Thymus (tissue), 11 donors: ENCODE results near the gene SAXO1. TPM values are rescaled to one million over a fixed set of nuclear protein-coding genes. Genes with fewer than 3 reads are reported as not detected.

ENCODE experiments used
- DNase-seq, 9 donors: peaks; one replicate each; pipeline ENCODE4 v3.0.0-alpha.2; 2013; ENCODE audit warnings: low spot score in 9 of 9, low read depth in 6 of 9, missing footprints in 1 of 9
- H3K27ac ChIP-seq, 2 donors: one replicate each; pipeline ENCODE4 v1.5.1; 2013; ENCODE audit warnings: control low read depth in 1 of 2, low read depth in 1 of 2, low read length in 1 of 2, mild to moderate bottlenecking in 1 of 2, moderate library complexity in 1 of 2
- H3K27me3 ChIP-seq, 2 donors: one replicate each; pipeline ENCODE4 v1.5.1; 2013; ENCODE audit warnings: low read length in 1 of 2; ENCODE audit not compliant: control insufficient read depth in 2 of 2, insufficient read depth in 1 of 2
- H3K36me3 ChIP-seq, 2 donors: one replicate each; pipeline ENCODE4 v1.5.1; 2013; ENCODE audit warnings: low read length in 1 of 2, mild to moderate bottlenecking in 1 of 2, moderate library complexity in 1 of 2; ENCODE audit not compliant: control insufficient read depth in 2 of 2, insufficient read depth in 2 of 2
- H3K4me1 ChIP-seq, 2 donors: one replicate each; pipeline ENCODE4 v1.5.1; 2013; ENCODE audit warnings: low read length in 2 of 2; ENCODE audit not compliant: control insufficient read depth in 2 of 2, insufficient read depth in 2 of 2
- H3K4me3 ChIP-seq, 2 donors: one replicate each; pipeline ENCODE4 v1.5.1; 2013; ENCODE audit warnings: low read length in 2 of 2, control low read depth in 1 of 2, mild to moderate bottlenecking in 1 of 2
- H3K9me3 ChIP-seq, 2 donors: one replicate each; pipeline ENCODE4 v1.5.1; 2013; ENCODE audit warnings: low read length in 1 of 2, mild to moderate bottlenecking in 1 of 2; ENCODE audit not compliant: control insufficient read depth in 2 of 2, insufficient read depth in 1 of 2
- WGBS: extraction: QIAGEN DNeasy Blood & Tissue Kit; methylation state at CpG from one replicate; pipeline ENCODE4 v1.1.7; 2013; 5-methylcytosine and 5-hydroxymethylcytosine counted together
- polyA plus RNA-seq: library from polyadenylated mRNA; stranded (reverse); fragments of 200-250 nt; gene quantifications from one replicate; pipeline ENCODE4 v1.2.3, GENCODE V29; 2013
- total RNA-seq: library from RNA; stranded (reverse); fragments of 120-200 nt; gene quantifications from one replicate; pipeline ENCODE4 v1.2.4, GENCODE V29; 2013
- donor health status: healthy.

The SAXO1 gene
- total and polyA plus RNA-seq, 2 donors, result 0.02 to 0.09 TPM

DNA sequence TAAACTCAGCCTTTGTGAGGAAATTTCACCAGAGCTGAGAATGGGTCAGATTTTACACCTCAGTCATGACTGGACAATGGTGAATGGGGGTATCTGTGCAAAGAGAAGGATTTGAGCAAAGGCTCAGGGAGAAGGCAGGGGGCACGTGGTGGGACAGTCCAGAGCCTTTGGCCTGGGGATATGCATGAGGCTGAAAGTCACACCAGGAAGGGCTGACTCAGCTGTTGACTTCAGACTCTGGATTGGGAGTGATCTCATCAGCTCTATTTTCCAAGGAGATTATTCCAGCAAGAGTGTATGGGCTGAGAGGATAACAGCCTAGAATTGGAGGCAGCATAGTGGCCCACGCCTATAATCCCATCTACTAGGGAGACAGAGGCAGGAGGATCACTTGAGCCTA lies 53.6 kb downstream of the SAXO1 start:
- Histone ChIP-seq H3K27me3 (no peaks in the 10 kb centered on the region), H3K9me3 (no peaks in the 10 kb centered on the region), H3K27ac (no peak overlapping the region), H3K4me3 (no peak overlapping the region), H3K36me3 (no peaks in the 10 kb centered on the region), H3K4me1 (peaks cover 0 to 38% of the 10 kb centered on the region in 2 donors)
- WGBS, result 94% methylated on average over 2 of the region's 2 CpGs
- no peak for DNase-seq

GRCh38 chr9:18978188-18978587 lies 54.8 kb downstream of the SAXO1 start:
- no peaks in the 10 kb centered on the region for H3K27me3 ChIP-seq
- no peaks in the 10 kb centered on the region for H3K9me3 ChIP-seq
- H3K36me3 ChIP-seq, result no peaks in the 10 kb centered on the region
- no peak for DNase-seq
- H3K4me3 ChIP-seq, result no peak overlapping the region
- peaks cover 0 to 38% of the 10 kb centered on the region in 2 donors for H3K4me1 ChIP-seq
- H3K27ac ChIP-seq, result peak overlapping the region in 1 of 2 donors; percentile 54
- 99% methylated on average over 2 of the region's 2 CpGs for WGBS

GRCh38 chr9:18976709-18977531 lies 56.1 kb downstream of the SAXO1 start:
- Histone ChIP-seq H3K27me3 (no peaks in the 10 kb centered on the region), H3K36me3 (no peaks in the 10 kb centered on the region), H3K27ac (peak overlapping the region in 1 of 2 donors; percentile 81), H3K9me3 (no peaks in the 10 kb centered on the region), H3K4me3 (no peak overlapping the region), H3K4me1 (peaks cover 0 to 43% of the 10 kb centered on the region in 2 donors)
- 35% methylated on average over 12 of the region's 12 CpGs for WGBS
- peak in 3 of 9 donors; percentile 33 to 58 (median 40) for DNase-seq

DNA sequence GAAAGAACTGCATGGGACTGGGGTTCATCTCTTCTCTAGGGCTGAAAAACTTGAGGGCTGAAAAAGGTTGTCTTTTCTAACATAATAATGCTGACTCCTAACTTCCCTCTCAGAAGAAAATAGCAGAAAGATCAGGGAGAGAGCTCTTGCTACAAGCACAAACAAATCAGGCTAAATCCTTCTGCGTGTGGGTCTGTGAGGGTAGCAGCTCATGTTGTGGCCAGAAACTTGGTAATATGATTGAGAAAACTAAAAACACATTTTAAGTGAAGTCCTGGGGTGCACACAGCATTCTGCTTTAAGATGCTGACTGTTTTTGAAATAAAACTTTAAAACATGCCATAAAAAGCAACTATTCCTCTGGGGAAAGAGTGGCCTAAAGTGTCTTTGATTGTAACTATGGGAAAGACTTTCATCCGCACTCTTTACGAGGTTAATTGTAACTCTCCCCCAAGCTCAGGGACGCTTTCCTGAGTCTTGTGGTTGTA lies 56.7 kb downstream of the SAXO1 start:
- WGBS, result 53% methylated on average over 4 of the region's 4 CpGs
- Histone ChIP-seq H3K27ac (peak overlapping the region; percentile 9 to 81), H3K4me1 (peaks cover 0 to 38% of the 10 kb centered on the region in 2 donors), H3K36me3 (no peaks in the 10 kb centered on the region), H3K4me3 (no peak overlapping the region), H3K27me3 (no peaks in the 10 kb centered on the region), H3K9me3 (no peaks in the 10 kb centered on the region)
- no peak for DNase-seq

- Histone ChIP-seq H3K36me3 (no peaks in the 10 kb centered on the region), H3K27me3 (no peaks in the 10 kb centered on the region), H3K9me3 (no peaks in the 10 kb centered on the region), H3K27ac (no peak overlapping the region), H3K4me3 (no peak overlapping the region), H3K4me1 (peaks cover 0 to 48% of the 10 kb centered on the region in 2 donors)
- DNase-seq, result no peak
- 92% methylated on average over 2 of the region's 2 CpGs for WGBS
Observed at GRCh38 chr9:18973348-18973747, 59.7 kb downstream of the SAXO1 start.

GRCh38 chr9:18972675-18973074 lies 60.3 kb downstream of the SAXO1 start:
- Histone ChIP-seq H3K36me3 (no peaks in the 10 kb centered on the region), H3K27me3 (no peaks in the 10 kb centered on the region), H3K9me3 (peaks cover 0 to 6% of the 10 kb centered on the region in 2 donors), H3K4me3 (no peak overlapping the region), H3K27ac (no peak overlapping the region), H3K4me1 (peaks cover 0 to 41% of the 10 kb centered on the region in 2 donors)
- WGBS, result 87% methylated on average over 5 of the region's 5 CpGs
- no peak for DNase-seq

DNA sequence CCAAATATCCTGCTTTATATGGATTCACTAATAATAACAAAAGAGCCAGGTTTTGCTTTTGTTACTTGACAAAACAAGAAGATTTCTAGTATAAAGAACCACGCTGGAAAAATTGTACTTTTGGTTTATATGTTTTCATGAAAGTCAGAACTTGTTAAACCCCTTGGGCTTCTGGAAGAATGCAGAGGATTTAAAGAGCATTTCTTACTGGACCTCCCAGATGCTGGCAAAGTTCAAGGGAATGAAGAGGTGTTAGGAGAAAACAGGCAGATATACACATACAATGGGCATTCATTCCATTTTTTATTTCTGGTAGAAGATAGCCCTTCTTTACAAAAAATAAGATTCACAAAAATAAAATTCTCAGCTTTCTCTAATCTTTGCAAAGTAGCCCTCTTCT lies 61.1 kb downstream of the SAXO1 start:
- no peak for DNase-seq
- Histone ChIP-seq H3K36me3 (no peaks in the 10 kb centered on the region), H3K27ac (no peak overlapping the region), H3K4me1 (peaks cover 0 to 38% of the 10 kb centered on the region in 2 donors), H3K27me3 (no peaks in the 10 kb centered on the region), H3K4me3 (no peak overlapping the region), H3K9me3 (peaks cover 0 to 9% of the 10 kb centered on the region in 2 donors)
- WGBS, result 93% methylated on average over 1 of the region's 1 CpG

DNA sequence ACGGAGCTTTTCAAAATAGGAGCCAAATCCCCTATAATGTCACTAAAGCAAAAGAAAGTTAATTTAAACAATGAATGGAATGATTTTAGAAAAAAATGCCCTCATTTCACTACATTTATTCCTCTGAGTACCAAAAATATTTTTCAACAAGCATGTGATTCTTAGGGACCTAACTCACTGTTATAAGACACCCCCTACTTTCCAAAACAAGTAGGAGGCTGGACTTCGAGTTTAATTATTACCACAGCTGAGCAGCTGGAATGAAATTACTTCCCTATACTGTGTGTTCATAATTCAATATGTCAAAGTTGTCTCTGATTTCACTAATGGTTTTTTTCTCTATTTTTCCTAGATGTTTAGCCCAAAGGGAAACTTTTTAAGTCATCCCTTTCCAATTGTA lies 61.6 kb downstream of the SAXO1 start:
- no peaks in the 10 kb centered on the region for H3K36me3 ChIP-seq
- H3K4me3 ChIP-seq, result no peak overlapping the region
- WGBS, result 51% methylated on average over 2 of the region's 2 CpGs
- H3K4me1 ChIP-seq, result peaks cover 0 to 35% of the 10 kb centered on the region in 2 donors
- peaks cover 0 to 9% of the 10 kb centered on the region in 2 donors for H3K9me3 ChIP-seq
- no peak overlapping the region for H3K27ac ChIP-seq
- no peaks in the 10 kb centered on the region for H3K27me3 ChIP-seq
- no peak for DNase-seq

DNA sequence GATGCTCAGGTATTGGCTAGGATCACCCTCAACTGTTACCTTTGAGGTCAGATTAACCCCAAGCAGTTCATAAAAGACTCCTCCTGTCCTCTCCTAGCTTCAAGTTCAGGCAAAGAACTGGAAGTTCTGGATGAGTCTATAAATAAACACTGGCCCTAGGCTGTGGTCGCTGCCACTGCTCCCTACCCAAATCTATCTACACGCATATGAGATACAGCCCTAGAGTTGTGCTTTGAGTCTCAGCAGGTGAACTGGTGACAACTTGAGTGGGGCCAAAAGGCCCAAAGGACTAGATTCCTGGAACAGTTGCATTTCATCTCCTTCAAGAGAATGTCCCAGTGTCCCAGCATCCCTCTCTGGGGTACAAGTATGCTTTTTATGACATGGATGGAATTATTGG lies 62.6 kb downstream of the SAXO1 start:
- peaks cover 0 to 26% of the 10 kb centered on the region in 2 donors for H3K4me1 ChIP-seq
- H3K4me3 ChIP-seq, result no peak overlapping the region

More for the DNA sequence above, 62.6 kb downstream of the SAXO1 start:
- no peak overlapping the region for H3K27ac ChIP-seq
- H3K9me3 ChIP-seq, result peaks cover 0 to 9% of the 10 kb centered on the region in 2 donors
- no peaks in the 10 kb centered on the region for H3K36me3 ChIP-seq
- WGBS, result 99% methylated on average over 2 of the region's 2 CpGs
- no peaks in the 10 kb centered on the region for H3K27me3 ChIP-seq
- no peak for DNase-seq
